ENCODE data around the gene PDE1C.

Gene PDE1C

DNA sequence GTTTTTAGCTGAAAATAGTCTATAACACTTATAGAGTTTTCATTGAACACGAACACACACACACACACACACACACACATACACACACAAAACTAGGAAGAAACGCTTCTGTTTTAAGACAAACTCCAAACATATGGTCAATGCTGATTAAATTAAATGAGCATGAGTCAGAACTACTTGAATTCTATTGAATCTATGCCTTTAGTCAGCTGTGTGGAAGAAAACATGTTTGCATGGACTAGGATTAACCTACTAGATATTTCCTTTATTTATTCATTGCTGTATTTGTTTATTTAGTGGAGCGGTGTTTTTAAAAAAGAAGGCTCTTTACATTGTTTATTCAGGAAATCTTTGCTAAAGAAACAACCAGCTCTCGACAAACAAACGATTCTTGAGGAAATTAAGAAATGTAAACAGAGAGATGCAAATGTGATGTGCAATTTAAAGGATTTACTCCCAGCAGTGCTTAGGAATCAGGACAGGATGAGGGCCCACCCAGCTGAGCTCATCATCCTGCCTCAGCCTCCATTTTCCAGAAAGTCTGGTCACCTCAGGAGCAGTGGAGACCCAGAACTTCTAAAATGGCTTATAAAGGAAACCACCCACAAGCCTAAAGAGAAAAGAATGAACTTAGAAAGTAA, 83.2 kb downstream of the PDE1C start:
- DNase-seq: no peak

DNA sequence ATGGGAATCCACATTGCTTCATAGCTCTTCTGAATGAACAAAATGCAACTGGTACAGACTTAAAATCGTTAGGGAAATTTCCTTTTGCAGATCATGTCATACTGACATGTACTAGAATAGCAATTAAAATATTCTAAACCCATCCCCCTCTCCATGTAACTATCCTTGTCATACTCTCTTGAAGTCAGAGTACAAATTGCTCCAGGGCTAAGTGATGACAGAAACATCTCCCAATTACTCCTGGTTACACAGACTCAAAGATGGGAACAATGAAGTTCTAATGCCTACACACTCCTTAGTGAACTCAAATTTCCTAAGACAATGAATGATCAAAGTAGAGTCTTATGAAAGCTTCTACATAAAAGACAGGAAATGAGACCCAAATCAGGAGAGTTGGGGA, 87.2 kb downstream of the PDE1C start:
- DNase-seq: no peak

DNA sequence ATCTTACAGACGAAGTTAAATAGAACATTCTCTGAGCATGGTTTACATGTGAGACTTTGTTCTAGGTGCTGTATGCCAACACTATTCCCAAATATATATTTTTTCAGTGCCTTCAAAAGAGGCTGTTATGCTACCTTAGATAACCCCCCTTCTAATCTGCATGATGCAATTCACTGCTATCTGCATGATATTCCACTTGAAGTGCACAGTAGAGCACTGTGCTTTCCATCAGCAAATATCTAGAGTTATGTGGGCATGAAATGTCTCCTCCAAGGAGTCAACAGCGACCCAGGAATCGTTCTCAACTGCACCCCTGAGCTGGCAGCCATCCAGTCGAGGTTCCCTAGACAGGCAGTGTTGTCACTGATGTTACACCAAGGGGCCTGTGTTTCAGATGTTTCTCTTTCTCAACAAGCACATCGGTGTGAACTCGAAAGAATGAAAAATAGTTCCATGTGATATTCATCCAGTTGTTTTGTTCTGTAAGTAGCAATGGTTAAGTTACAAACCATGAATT, 88.3 kb downstream of the PDE1C start:
- no peak for DNase-seq

DNA sequence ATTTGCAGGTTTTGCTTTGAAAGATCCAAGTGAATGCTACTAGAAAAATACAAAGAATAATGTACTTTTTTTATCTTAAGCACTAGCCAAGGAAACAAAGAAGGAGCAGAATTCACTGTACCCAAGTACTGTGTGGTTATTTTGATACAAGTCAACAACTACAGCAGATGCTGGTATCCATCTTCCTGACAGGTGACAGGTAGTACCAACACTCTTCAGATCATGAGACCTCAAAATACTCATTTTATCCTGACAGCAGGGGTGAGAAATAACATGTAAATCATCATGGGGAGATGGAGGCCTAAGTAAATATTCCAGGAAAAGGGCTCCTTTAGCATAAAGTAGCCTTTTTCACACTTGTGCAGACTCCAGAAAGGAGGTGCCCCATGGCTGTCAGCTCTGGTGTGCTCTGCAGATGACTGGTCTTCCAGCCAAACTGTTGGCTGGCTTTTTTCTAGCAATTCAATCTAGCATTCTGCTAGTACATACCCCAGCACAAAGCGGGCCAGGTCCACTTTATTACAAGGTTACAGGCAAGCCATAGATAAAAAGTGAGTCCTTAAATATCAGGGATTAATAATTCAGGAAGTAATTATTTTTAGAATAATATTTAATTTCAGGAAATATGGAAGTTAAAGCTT, 90.4 kb downstream of the PDE1C start:
- no peak for DNase-seq

DNA sequence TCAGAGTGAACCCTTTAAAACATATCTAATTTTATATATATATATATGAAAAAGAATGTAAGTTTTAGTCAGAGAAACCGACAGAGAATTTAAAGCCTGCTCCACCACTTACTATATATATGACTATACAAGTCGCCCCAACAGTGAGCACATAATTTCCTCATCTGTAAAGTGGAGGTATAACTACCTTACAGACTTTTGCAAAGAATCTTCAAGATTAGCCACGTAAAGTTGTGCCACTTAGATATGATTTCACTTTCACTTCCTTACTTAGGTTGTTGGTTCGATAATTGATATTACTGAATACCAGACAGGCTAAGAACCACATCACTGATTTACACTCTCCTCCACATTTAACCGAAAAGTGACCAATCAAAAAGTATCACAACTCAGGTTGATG, 94.7 kb downstream of the PDE1C start:
- no peak for DNase-seq

DNA sequence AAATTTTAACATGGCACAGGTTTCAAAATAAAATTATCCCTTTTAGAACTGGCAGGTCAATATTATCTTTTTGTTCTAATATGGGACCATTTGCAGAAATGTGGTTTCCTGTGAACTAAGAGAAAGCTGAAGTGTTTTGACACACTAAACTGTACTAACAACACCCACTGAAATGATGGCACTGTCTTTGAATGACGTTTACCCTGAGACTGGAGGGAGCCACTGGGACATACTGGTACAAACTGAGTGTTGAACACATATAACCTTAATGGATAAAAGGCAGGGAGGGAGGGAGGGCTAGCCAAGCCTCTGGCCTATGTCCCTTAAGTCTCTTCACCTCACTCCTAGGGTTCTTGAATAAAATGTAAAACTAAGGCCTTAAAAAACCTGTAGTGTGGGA, 95.9 kb downstream of the PDE1C start:
- no peak for DNase-seq

DNA sequence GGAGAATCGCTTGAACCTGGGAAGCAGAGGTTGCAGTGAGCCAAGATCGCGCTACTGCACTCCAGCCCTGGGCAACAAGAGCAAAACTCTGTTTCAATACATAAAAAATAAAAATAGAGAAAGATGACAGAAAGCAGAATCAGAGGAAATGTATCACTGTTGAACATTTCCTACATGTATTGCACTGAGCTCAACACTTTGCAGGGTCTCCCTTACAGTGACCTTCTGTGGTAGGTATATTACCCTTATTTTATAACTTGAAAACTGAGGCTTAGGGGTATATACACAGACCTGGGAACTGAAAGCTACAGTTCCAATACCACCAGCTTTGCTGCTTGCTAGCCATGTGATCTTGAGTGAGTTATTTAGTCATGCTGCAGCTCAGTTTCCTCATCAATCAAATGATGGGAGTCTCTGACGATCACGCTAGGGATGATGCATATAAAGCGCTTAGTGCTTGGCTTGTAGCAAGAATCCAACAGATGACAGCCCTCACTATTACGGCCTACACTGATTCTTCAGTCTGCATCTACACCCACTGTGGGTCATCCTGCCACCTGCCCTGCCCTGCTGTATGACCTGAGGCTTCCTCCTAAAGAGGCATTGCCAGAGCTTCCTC, 99.0 kb downstream of the PDE1C start:
- no peak for DNase-seq

DNA sequence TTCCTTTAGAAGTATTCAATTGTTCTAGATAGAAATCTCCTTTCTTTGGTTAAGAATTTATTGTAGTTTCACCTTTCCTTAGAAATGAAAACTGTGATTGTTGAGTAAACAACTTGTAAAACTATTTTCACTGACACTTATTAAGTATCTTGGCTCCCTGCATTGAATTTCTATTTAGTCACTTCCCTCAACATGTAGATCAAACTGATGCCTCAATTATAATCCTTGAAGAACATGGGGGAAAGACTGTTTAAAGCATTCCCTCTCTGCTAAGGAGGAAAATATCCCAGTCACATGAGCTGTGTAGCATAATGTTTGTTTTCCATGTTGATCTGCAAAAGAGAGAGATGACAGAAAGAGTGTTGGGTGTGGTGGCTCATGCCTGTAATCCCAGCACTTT, 99.7 kb downstream of the PDE1C start:
- DNase-seq: no peak

DNA sequence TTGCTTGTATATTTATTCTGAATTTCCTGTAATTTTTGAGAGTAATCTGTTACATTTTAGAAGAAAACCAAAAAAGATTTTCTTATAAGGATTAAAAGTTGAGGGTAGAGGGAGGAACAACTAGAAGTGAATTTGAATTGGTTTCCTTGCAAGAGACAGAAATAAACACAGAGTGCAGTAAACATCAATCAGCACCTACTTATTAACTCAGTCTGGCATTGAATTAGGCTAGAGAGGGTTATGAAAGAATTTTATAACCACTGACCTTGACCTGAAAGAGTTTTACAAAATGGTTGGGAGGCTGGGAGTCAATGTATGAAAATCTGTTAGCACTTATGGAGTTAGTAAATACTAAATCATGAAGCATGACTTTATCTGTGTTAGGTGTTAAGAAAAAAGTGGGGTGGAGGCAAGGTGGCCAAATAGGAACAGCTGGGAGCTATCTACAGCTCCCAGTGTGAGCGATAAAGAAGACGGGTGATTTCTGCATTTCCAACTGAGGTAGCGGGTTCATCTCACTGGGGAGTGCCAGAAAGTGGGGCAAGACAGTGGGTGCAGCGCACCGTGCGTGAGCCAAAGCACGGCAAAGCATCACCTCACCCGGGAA, 106.5 kb downstream of the PDE1C start:
- DNase-seq: no peak

DNA sequence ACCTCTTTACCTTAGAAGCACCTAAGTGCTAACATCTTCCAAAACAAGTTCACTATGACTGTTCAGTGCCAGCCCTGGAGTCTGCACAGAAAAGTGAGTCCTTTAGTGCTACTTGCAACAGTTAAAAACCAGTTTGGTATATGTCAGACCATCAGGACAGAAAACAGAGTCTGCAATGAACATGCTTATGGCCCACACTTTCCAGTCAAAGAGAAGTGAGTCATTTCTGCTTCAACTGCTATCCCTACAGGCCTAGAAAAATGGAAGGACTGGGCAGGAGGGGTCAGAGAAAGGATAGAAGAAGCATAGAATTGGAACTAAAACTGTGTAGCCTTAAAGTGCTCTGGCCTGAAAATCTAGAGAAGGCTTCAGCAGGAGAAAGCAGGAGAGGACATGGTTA, 108.0 kb downstream of the PDE1C start:
- no peak for DNase-seq

DNA sequence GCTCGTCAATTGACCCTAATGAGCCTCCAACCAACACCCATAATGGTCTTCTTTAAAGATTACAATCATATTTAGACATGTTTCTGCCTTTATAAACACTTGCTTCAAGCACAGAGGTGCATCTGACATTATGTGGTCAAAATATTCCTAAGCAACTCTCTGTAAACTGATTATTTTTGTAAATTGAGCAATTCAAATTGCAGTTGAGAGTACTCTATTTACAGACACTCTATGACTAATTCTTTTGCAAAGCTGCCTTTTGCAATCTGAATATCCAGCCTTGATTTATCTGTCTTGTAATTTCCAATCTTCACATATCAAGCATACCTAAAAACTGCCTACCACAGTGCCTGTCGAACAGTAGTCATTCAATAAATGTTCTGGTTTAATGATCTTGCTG, 112.0 kb downstream of the PDE1C start:
- DNase-seq: no peak

DNA sequence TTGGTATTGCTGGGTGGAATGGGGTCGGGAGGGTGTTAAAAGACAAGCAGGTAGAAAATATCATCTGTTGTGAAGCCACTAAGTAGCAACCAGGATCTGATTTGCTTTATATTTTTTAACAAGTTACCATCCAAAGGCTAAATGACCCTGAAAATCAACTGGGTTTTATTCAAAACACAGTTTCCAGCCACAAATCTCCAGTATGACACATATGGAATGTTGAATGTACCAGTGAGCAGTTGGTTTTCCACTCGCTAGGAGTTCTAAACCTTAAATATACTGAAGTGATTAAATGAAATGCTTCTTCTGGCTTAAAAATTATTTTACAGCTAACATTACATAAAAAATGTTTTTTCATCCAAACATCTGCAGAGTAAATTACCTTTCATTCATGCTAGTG, 112.5 kb downstream of the PDE1C start:
- no peak for DNase-seq

DNA sequence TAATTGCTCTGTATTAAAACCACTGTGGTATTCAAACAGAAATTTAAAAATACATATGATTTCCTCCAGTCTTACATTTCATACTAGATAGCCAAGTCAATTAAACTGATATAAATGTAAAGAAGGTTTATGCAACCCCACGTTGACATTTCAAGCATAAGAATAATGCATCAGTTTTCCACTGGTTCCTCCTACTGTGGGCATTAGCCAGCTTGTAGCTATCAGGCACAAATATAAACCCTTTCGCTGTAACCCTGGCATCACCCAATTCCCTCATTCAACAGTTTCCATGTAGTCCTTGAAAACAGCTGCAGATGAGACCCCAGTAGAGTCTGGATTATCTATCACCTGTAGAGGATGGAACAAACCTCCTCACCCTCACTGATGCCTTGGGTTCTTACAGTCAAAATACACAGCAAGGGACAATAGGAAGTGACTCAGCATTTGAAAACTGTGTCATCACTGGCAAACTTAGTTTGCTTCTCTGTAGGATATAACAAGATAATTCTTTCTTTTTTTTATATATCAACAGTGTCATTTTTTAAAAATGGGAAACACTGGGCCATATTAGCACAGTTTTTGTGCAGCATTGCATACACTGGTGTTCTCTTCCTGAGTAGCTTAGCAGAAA, 113.0 kb downstream of the PDE1C start:
- DNase-seq: no peak

DNA sequence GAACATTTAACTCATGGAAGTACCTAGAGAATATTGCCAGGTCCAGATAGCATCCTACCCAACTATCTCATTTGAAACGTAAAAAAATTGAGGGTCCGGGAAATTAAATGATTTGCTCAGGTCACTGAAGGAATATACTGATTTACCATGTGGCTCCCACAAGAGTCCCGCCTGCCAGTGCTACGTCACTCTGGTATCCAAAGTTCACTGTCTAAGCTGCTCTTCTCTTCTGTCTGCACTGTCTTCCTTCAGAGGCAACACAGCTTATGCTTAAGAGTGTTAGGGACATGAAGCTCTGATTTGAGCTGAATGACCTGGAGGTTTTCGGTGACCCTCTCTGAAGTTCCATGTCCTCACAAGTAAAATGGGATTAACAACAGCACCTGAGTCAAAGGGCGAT, 114.6 kb downstream of the PDE1C start:
- DNase-seq: no peak

DNA sequence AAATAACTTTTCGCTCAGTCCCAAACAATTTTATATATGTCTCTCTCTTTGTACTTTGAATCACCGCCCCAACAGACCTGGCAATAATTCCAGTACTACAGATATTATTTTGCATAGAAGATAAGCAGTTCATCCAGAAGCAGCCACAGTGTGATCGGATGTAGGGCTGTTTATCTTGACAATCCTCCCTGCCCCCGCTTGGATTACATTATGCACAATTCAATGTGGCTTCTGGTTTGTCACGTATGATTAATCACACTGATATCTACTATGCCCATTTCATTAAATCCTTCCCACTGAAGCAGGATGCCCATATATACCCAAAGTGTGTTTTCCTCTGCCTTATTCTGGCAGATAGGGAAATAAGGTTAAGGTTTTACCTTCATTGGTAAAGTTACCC, 115.2 kb downstream of the PDE1C start:
- DNase-seq: no peak

DNA sequence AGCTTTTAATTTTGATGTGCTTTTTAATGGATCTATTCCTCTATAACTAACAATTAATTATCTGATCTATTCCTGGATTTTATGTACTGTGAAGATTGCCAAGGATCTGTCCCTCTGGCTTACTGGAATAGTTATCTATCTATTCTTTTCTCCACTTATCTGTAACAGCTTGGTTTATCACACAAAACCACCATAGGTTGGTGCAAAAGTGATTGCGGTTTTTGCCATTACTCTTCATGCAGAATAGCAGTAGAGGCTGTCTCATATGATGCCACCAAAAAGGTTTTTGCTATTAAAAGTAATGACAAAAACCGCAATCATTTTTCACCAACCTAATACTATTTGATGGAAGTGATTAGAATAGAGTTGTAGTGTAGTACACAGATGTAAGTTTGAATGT, 115.7 kb downstream of the PDE1C start:
- DNase-seq: no peak

DNA sequence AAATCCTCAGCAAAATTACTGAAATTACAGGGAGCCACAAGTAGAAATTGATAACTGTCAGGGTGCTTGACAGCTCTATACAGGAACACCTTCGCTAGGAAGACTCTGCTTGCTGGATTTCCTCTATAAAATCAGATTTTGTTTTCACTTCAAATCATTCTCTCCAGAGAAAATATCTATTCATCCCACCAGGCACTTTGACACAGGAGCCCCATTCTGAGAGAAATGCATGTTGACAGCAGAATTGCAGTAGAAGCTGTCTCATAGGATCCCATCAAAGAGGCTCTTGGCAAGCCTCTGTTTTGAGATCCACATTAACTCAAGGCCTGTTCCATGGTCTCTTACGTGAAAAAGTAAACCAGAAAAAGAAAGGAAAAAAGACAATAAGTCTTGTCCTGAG, 116.8 kb downstream of the PDE1C start:
- DNase-seq: no peak

DNA sequence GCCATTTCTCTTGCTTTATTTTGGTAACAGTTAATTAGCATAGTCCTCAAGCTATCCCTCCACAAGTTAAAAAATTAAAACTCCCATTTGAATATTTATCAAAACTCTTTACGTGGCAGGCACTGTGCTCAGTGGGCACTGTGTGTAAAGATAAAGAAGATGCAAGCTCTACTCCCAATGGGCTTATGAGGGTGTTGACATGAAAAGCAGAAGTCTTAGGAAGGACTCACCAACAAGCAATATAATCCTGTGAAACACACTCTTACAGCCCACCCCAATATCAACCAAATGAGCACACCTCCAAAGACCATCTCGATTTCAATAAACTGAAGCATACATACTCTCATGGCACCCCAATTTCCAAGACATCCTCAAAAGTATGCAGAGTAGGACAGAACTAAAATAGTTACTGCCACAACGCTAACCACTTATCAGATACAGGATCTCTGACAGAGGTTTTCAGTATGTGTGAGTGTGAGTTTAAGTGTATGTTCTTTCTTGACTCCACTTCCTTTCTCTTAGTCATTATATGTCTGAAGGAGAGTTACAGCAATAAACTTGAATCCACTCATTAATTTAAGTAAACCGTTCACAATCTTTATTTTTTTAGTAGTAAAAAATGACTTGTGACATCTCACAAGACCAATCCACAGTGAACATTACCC, 120.0 kb downstream of the PDE1C start:
- DNase-seq: no peak

DNA sequence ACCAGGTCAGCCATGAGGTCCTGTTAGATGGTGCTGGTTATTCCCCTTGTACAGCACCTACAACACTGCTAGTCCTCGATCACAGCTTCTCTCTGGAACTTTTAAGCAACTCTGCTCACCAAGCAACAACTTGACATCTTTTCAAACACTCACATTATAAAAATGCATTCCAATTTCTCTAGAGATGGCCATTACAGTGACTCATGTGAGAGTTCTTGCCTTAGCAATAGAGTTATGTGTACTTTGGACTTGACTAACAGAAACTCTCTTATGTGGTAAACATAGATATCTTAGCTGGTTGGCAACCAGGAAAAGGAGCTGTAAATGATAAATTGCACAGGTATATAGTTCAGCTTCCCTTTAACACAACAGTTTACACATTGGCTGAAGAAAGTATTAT, 122.2 kb downstream of the PDE1C start:
- no peak for DNase-seq

DNA sequence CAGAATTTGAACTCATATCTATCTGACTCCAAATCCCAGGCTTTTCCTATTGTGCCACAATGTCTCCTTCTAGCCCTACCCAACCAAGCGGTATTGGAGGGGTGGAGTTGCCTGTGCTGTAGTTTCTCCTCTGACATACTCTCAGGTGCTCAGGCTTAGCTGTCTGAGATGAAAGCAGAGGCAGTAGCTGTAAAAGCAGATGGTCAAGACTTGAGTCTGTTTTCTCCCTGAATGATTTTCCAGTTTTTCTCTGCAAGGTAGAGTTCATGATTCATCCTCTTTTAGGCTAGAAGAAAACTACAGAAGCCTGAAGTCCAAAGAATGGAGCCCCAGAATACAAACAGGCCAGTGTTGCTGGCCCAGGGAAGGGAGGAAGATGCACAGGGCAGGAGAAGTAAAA, 130.0 kb downstream of the PDE1C start:
- DNase-seq: no peak

DNA sequence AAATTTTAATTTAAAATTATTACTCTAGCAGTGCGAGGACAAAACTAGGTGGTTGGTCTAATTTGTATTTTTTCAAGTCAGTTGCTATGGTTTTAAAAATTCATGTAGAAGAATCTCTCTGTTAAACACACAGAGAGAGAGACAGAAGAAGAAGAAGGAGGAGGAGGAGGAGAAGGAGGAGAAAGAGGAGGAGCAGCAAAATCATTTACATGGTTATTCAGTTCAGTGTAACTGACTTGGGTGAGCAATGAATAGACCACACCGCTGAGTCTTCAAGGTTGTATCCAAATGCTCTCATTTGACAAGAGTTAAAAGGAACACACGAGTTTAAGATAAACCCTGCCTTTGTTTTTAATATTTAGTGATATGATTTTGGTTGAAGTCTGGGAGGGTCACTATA, 131.1 kb downstream of the PDE1C start:
- no peak for DNase-seq

DNA sequence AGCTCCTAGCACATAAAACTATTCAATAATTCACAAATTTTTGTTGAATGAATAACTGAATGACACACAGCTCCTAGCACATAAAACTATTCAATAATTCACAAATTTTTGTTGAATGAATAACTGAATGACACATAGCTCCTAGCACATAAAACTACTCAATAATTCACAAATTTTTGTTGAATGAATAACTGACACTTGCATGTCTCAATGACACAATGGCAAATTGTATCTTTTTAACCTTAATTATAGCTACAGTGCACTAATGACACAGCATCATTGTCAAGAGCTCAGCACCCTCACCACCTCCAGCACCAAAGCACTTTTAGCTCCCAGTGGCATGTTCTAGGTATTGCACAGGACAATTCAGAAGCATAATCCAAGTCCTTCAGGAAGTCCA, 131.6 kb downstream of the PDE1C start:
- DNase-seq: no peak

DNA sequence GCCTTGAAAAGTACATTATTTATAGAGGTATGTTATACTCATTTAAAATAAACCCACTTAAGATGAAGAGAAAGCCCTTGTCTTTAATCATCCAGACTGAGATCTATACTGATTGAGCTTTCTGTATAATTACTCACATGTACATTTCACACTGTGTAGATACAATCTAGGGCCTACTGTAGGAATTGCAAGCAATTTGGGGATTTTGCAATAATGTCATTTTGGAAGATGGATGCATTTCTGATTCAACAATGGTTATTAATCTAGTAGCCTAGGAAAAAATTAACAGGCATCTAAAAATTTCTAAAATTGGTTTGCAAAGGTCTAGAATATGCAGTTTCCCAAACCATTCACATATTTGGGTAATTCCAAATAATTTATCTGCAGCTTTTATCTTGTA, 132.2 kb downstream of the PDE1C start:
- no peak for DNase-seq
